Activated naive CD8-positive, alpha-beta T cell treated with anti-CD3 and anti-CD28 coated beads, Interleukin-2, amount 50 U/mL, for 24 hours (primary cell): ENCODE results near the gene PRKCB.

Experiments used
- ATAC-seq: fragments of 150-1000 bp; cut with Tn5 transposase; one replicate; pipeline ENCODE4 v1.10.0; 2021
- DNase-seq: peaks from one replicate; pipeline ENCODE4 v3.0.0; 2021
- H3K27ac Mint-ChIP-seq: one replicate; pipeline ENCODE4 v1.8.0; 2021; ENCODE audit warnings: mild to moderate bottlenecking, mixed read lengths
- H3K27me3 Mint-ChIP-seq: one replicate; pipeline ENCODE4 v1.8.0; 2021; ENCODE audit warnings: mixed read lengths
- H3K36me3 Mint-ChIP-seq: one replicate; pipeline ENCODE4 v1.8.0; 2021; ENCODE audit warnings: low read depth, mixed read lengths
- H3K4me1 Mint-ChIP-seq: one replicate; pipeline ENCODE4 v1.8.0; 2021; ENCODE audit warnings: mixed read lengths
- H3K4me3 Mint-ChIP-seq: one replicate; pipeline ENCODE4 v1.8.0; 2021; ENCODE audit warnings: mild to moderate bottlenecking, moderate library complexity, mixed read lengths
- H3K9me3 Mint-ChIP-seq: one replicate; pipeline ENCODE4 v1.8.0; 2021; ENCODE audit warnings: mixed read lengths

Gene PRKCB

GRCh38 chr16:24178496-24178895 is 342.7 kb downstream of the PRKCB start:
- ATAC-seq (no peak), DNase-seq (peak; percentile 11)
- no peaks in the 10 kb centered on the region for H3K27me3 Mint-ChIP-seq
- H3K9me3 Mint-ChIP-seq, result no peaks in the 10 kb centered on the region
- no peaks in the 10 kb centered on the region for H3K4me1 Mint-ChIP-seq
- H3K36me3 Mint-ChIP-seq, result peaks cover 48% of the 10 kb centered on the region
- no peak overlapping the region for H3K27ac Mint-ChIP-seq
- H3K4me3 Mint-ChIP-seq, result no peak overlapping the region

- ATAC-seq (no peak), DNase-seq (no peak)
- Mint-ChIP-seq H3K9me3 (no peaks in the 10 kb centered on the region), H3K4me1 (no peaks in the 10 kb centered on the region), H3K36me3 (peaks cover 39% of the 10 kb centered on the region), H3K27ac (no peak overlapping the region), H3K4me3 (no peak overlapping the region), H3K27me3 (no peaks in the 10 kb centered on the region)
These were observed 344.7 kb downstream of the PRKCB start for GRCh38 chr16:24180451-24180850.

DNA sequence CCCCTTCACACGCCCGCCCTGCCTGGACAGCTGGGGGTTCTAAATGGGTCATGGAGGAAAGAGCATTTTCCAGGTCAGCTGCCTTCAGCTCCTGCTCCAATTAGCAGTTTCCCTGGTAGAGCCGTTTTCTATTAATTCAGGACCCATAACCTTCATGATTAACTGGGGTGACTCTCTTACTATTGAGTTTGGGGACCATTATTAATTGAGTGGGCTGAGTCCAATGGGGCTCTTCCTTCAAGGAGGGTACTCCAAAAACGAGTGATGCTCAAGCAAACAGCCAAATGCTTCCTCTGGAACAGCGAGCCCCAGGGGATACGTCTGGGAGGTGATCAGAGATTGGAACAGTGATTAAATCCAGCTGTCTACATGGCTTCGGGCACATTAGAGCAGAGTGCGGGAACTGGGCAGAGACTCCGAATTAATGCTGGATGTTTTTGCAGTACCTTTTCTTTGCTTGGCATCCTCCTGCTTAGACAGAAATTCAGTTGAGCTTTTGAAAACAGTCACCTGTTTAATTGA is 352.3 kb downstream of the PRKCB start:
- no peak overlapping the region for H3K4me3 Mint-ChIP-seq
- DNase-seq (no peak), ATAC-seq (no peak)
- H3K27ac Mint-ChIP-seq, result no peak overlapping the region
- H3K4me1 Mint-ChIP-seq, result peaks cover 36% of the 10 kb centered on the region
- H3K27me3 Mint-ChIP-seq, result no peaks in the 10 kb centered on the region
- H3K9me3 Mint-ChIP-seq, result no peaks in the 10 kb centered on the region
- peaks cover 38% of the 10 kb centered on the region for H3K36me3 Mint-ChIP-seq

DNA sequence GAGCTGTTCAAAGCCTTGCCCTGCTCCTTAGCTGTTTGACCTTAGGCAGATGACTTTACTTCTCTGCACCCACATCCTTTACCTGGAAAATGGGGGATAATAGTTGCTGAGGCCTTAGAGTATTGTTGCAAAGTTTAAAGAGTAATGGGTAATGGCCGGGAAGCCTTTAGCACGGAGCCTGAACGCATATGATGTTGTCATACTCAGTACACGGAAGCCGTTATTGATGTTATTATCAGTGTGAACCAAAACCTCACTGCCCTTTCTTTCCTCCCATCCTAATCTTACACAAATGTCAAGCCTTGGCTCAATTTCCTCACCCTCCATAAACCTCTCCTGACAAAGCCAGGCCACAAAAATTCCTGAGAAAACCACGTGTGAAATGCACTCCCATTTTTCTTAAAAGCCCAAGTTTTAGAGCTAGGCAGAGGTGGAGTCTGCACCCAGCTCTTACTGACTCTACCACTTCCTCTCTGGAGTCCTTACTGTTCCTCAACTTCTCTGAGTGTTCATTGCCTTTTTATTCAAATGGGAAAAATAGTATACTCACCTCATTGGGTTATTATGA is 353.1 kb downstream of the PRKCB start:
- H3K4me1 Mint-ChIP-seq, result peaks cover 36% of the 10 kb centered on the region
- no peaks in the 10 kb centered on the region for H3K9me3 Mint-ChIP-seq
- peaks cover 41% of the 10 kb centered on the region for H3K36me3 Mint-ChIP-seq
- no peaks in the 10 kb centered on the region for H3K27me3 Mint-ChIP-seq
- peak overlapping the region; percentile 5 for H3K4me3 Mint-ChIP-seq
- no peak for DNase-seq
- peak overlapping the region; percentile 69 for H3K27ac Mint-ChIP-seq
- ATAC-seq, result no peak

DNA sequence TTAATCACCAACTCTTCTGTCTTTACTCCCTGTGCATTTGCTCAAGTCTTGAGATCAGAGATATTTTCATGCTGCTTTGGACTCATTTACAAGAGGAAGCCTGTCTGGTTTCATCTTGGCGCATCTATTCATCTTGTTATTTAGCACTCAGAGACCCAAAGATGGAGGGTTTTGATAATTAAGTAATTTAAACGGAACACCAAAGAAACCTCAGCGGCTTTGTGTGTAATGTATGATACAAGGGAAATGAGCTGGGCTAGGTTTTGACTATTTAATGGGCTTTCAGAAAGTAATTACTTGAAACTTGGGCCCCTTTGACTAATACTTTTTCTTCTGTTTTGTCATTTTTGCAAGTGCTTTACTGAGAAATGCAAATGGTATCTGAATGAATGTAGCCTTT is 354.2 kb downstream of the PRKCB start:
- peak overlapping the region; percentile 19 for H3K4me3 Mint-ChIP-seq
- ATAC-seq, result peak; percentile 71

GRCh38 chr16:24191876-24192402 is 356.2 kb downstream of the PRKCB start:
- peaks cover 44% of the 10 kb centered on the region for H3K36me3 Mint-ChIP-seq
- DNase-seq, result no peak
- H3K27ac Mint-ChIP-seq, result peak overlapping the region; percentile 22
- no peaks in the 10 kb centered on the region for H3K9me3 Mint-ChIP-seq
- ATAC-seq, result no peak
- H3K4me3 Mint-ChIP-seq, result no peak overlapping the region
- H3K27me3 Mint-ChIP-seq, result no peaks in the 10 kb centered on the region
- H3K4me1 Mint-ChIP-seq, result peaks cover 36% of the 10 kb centered on the region

More for the DNA sequence above, 354.2 kb downstream of the PRKCB start:
- Mint-ChIP-seq H3K4me1 (peaks cover 36% of the 10 kb centered on the region), H3K9me3 (no peaks in the 10 kb centered on the region), H3K27me3 (no peaks in the 10 kb centered on the region), H3K27ac (peak overlapping the region; percentile 83), H3K36me3 (peaks cover 41% of the 10 kb centered on the region)
- no peak for DNase-seq

DNA sequence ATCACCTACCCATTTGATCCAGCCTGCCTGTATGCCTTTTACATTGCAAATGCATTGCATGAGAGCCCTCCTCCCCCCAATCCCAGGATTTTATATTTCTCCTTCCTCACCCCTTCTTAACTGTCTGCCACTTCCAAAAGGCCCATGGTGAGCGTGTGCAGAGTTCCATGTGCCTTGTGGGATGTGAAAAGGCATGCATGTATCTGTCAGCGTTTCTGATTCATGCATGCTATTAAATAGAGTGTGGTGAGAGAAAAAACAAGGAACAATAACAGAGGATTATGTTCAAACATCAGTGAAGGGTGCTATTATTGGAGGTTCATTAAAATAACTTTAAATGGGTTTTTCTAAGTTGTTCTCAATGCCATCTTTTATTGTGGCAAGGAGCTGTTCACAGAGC is 359.4 kb downstream of the PRKCB start:
- peaks cover 22% of the 10 kb centered on the region for H3K4me1 Mint-ChIP-seq
- no peak overlapping the region for H3K4me3 Mint-ChIP-seq
- no peak overlapping the region for H3K27ac Mint-ChIP-seq
- H3K36me3 Mint-ChIP-seq, result peaks cover 41% of the 10 kb centered on the region
- DNase-seq (no peak), ATAC-seq (no peak)
- H3K27me3 Mint-ChIP-seq, result no peaks in the 10 kb centered on the region
- no peaks in the 10 kb centered on the region for H3K9me3 Mint-ChIP-seq

- peak; percentile 90 for ATAC-seq
- peaks cover 10% of the 10 kb centered on the region for H3K4me1 Mint-ChIP-seq
- H3K27ac Mint-ChIP-seq, result peak overlapping the region; percentile 53
- H3K36me3 Mint-ChIP-seq, result peaks cover 31% of the 10 kb centered on the region
- H3K4me3 Mint-ChIP-seq, result no peak overlapping the region
- no peaks in the 10 kb centered on the region for H3K9me3 Mint-ChIP-seq
- no peaks in the 10 kb centered on the region for H3K27me3 Mint-ChIP-seq
- no peak for DNase-seq
These were observed 363.2 kb downstream of the PRKCB start for GRCh38 chr16:24198807-24199533.

GRCh38 chr16:24203675-24204074 is 367.9 kb downstream of the PRKCB start:
- Mint-ChIP-seq H3K9me3 (no peaks in the 10 kb centered on the region), H3K27ac (peak overlapping the region; percentile 25), H3K4me3 (no peak overlapping the region), H3K4me1 (peaks cover 10% of the 10 kb centered on the region), H3K27me3 (no peaks in the 10 kb centered on the region), H3K36me3 (peaks cover 43% of the 10 kb centered on the region)
- DNase-seq (no peak), ATAC-seq (no peak)

- no peak for DNase-seq
- Mint-ChIP-seq H3K4me1 (peaks cover 6% of the 10 kb centered on the region), H3K27me3 (no peaks in the 10 kb centered on the region), H3K4me3 (no peak overlapping the region), H3K27ac (no peak overlapping the region), H3K36me3 (peaks cover 39% of the 10 kb centered on the region), H3K9me3 (no peaks in the 10 kb centered on the region)
- ATAC-seq, result no peak
These were observed 368.4 kb downstream of the PRKCB start for GRCh38 chr16:24204150-24204665.

GRCh38 chr16:24206926-24207325 is 371.1 kb downstream of the PRKCB start:
- H3K4me1 Mint-ChIP-seq, result peaks cover 5% of the 10 kb centered on the region
- ATAC-seq (no peak), DNase-seq (no peak)
- H3K27me3 Mint-ChIP-seq, result no peaks in the 10 kb centered on the region
- no peak overlapping the region for H3K27ac Mint-ChIP-seq
- peaks cover 40% of the 10 kb centered on the region for H3K36me3 Mint-ChIP-seq
- no peak overlapping the region for H3K4me3 Mint-ChIP-seq
- H3K9me3 Mint-ChIP-seq, result no peaks in the 10 kb centered on the region

- Mint-ChIP-seq H3K36me3 (peaks cover 42% of the 10 kb centered on the region), H3K27ac (no peak overlapping the region), H3K4me1 (no peaks in the 10 kb centered on the region), H3K9me3 (no peaks in the 10 kb centered on the region), H3K27me3 (no peaks in the 10 kb centered on the region), H3K4me3 (no peak overlapping the region)
- no peak for DNase-seq
- no peak for ATAC-seq
These were observed 372.9 kb downstream of the PRKCB start for GRCh38 chr16:24208710-24209109.

DNA sequence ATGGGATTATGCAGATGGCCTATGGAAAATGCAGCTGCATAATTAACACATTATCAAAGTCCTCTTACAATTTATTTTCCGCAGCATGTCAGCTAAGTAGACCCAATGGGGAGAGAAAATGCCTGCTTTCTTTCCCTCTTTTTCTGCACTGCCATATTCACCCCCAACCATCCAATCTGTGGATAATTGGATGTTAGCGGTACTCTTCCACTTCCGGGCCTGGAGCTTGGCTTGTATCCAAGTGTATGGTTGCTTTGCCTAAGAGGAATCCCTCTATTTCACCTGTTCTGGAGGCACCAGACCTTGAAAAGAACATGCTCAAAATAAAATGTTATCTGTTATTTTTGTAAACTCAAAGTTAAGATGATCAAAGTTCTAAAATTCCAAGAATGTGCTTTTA is 379.2 kb downstream of the PRKCB start:
- Mint-ChIP-seq H3K4me1 (no peaks in the 10 kb centered on the region), H3K36me3 (peaks cover 46% of the 10 kb centered on the region), H3K27me3 (no peaks in the 10 kb centered on the region), H3K4me3 (no peak overlapping the region), H3K9me3 (no peaks in the 10 kb centered on the region), H3K27ac (no peak overlapping the region)
- DNase-seq (no peak), ATAC-seq (no peak)

GRCh38 chr16:24216961-24217360 is 381.2 kb downstream of the PRKCB start:
- Mint-ChIP-seq H3K36me3 (peaks cover 57% of the 10 kb centered on the region), H3K4me3 (no peak overlapping the region), H3K9me3 (no peaks in the 10 kb centered on the region), H3K27me3 (no peaks in the 10 kb centered on the region), H3K4me1 (no peaks in the 10 kb centered on the region), H3K27ac (no peak overlapping the region)
- no peak for ATAC-seq
- DNase-seq, result no peak

DNA sequence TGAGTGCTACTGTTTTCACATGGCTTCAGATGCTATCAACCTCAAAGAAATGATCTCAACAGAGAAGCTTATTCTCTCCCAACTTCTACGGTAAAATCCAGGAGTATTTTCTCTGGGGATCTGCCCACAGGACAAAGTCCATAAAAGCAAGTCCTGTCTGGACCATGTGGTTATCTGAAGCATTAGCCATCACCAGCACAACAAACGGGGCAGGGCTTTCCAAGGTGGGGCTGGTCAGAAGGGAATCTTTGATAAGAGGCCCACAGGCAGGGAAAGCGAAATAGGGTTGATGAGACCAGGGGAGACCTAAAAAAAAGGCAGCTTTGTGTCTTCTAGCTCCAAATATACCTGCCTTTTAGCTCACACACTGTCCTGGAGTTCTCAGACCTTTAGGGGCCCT is 381.7 kb downstream of the PRKCB start:
- Mint-ChIP-seq H3K9me3 (no peaks in the 10 kb centered on the region), H3K4me1 (no peaks in the 10 kb centered on the region)

More for the DNA sequence above, 381.7 kb downstream of the PRKCB start:
- DNase-seq (no peak), ATAC-seq (no peak)
- Mint-ChIP-seq H3K4me3 (no peak overlapping the region), H3K36me3 (peaks cover 59% of the 10 kb centered on the region), H3K27me3 (no peaks in the 10 kb centered on the region), H3K27ac (no peak overlapping the region)
